ENCODE data around the gene CCNY. TPM values are rescaled to one million over a fixed set of nuclear protein-coding genes. Genes with fewer than 3 reads are reported as not detected.
A peak's percentile ranks its signal among the peaks of the same experiment; 100 is the strongest.

Gene CCNY
- total RNA-seq, 1 donor from 2014 or later, result 68.7 TPM

GRCh38 chr10:35495521-35496119 is 159.3 kb downstream of the CCNY start:
- Mint-ChIP-seq H3K4me1 (ENCODE audit: low read depth) (peaks cover 23% of the 10 kb centered on the region), H3K4me3 (ENCODE audit: unreplicated experiment) (no peak overlapping the region), H3K36me3 (ENCODE audit: low read depth) (no peaks in the 10 kb centered on the region), H3K27me3 (ENCODE audit: low read depth) (no peaks in the 10 kb centered on the region), H3K9me3 (ENCODE audit: low read depth) (no peaks in the 10 kb centered on the region), H3K27ac (ENCODE audit: unreplicated experiment) (peak overlapping the region; percentile 71)
- TF ChIP-seq, protein P1, sequence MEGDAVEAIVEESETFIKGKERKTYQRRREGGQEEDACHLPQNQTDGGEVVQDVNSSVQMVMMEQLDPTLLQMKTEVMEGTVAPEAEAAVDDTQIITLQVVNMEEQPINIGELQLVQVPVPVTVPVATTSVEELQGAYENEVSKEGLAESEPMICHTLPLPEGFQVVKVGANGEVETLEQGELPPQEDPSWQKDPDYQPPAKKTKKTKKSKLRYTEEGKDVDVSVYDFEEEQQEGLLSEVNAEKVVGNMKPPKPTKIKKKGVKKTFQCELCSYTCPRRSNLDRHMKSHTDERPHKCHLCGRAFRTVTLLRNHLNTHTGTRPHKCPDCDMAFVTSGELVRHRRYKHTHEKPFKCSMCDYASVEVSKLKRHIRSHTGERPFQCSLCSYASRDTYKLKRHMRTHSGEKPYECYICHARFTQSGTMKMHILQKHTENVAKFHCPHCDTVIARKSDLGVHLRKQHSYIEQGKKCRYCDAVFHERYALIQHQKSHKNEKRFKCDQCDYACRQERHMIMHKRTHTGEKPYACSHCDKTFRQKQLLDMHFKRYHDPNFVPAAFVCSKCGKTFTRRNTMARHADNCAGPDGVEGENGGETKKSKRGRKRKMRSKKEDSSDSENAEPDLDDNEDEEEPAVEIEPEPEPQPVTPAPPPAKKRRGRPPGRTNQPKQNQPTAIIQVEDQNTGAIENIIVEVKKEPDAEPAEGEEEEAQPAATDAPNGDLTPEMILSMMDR (IDR thresholded peaks at IDR 0.05), result no peak
- no peak for DNase-seq (ENCODE audit: low spot score)

- Mint-ChIP-seq H3K27me3 (ENCODE audit: low read depth) (no peaks in the 10 kb centered on the region), H3K27ac (ENCODE audit: unreplicated experiment) (no peak overlapping the region), H3K4me1 (ENCODE audit: low read depth) (peaks cover 23% of the 10 kb centered on the region), H3K4me3 (ENCODE audit: unreplicated experiment) (no peak overlapping the region), H3K36me3 (ENCODE audit: low read depth) (no peaks in the 10 kb centered on the region), H3K9me3 (ENCODE audit: low read depth) (no peaks in the 10 kb centered on the region)
- no peak for DNase-seq (ENCODE audit: low spot score)
- TF ChIP-seq, protein P1 (IDR thresholded peaks at IDR 0.05), result no peak
Observed at GRCh38 chr10:35497909-35498308, 161.6 kb downstream of the CCNY start.

- Mint-ChIP-seq H3K27ac (ENCODE audit: unreplicated experiment) (no peak overlapping the region), H3K36me3 (ENCODE audit: low read depth) (no peaks in the 10 kb centered on the region), H3K27me3 (ENCODE audit: low read depth) (no peaks in the 10 kb centered on the region), H3K4me3 (ENCODE audit: unreplicated experiment) (no peak overlapping the region), H3K4me1 (ENCODE audit: low read depth) (peaks cover 19% of the 10 kb centered on the region), H3K9me3 (ENCODE audit: low read depth) (no peaks in the 10 kb centered on the region)
- no peak for DNase-seq (ENCODE audit: low spot score)
- TF ChIP-seq, protein P1 (IDR thresholded peaks at IDR 0.05), result no peak
Observed at GRCh38 chr10:35498693-35499092, 162.4 kb downstream of the CCNY start.

- DNase-seq (ENCODE audit: low spot score), result no peak
- H3K9me3 Mint-ChIP-seq (ENCODE audit: low read depth), result no peaks in the 10 kb centered on the region
- no peak overlapping the region for H3K27ac Mint-ChIP-seq (ENCODE audit: unreplicated experiment)
- no peaks in the 10 kb centered on the region for H3K36me3 Mint-ChIP-seq (ENCODE audit: low read depth)
- H3K27me3 Mint-ChIP-seq (ENCODE audit: low read depth), result no peaks in the 10 kb centered on the region
- TF ChIP-seq, protein P1 (IDR thresholded peaks at IDR 0.05), result peak; percentile 21
- H3K4me3 Mint-ChIP-seq (ENCODE audit: unreplicated experiment), result no peak overlapping the region
- peaks cover 5% of the 10 kb centered on the region for H3K4me1 Mint-ChIP-seq (ENCODE audit: low read depth)
Observed at GRCh38 chr10:35501923-35502322, 165.6 kb downstream of the CCNY start.

GRCh38 chr10:35502692-35503091 is 166.4 kb downstream of the CCNY start:
- H3K9me3 Mint-ChIP-seq (ENCODE audit: low read depth), result no peaks in the 10 kb centered on the region
- no peak overlapping the region for H3K27ac Mint-ChIP-seq (ENCODE audit: unreplicated experiment)
- H3K4me1 Mint-ChIP-seq (ENCODE audit: low read depth), result peaks cover 5% of the 10 kb centered on the region
- no peaks in the 10 kb centered on the region for H3K36me3 Mint-ChIP-seq (ENCODE audit: low read depth)
- no peak for DNase-seq (ENCODE audit: low spot score)
- no peaks in the 10 kb centered on the region for H3K27me3 Mint-ChIP-seq (ENCODE audit: low read depth)
- H3K4me3 Mint-ChIP-seq (ENCODE audit: unreplicated experiment), result no peak overlapping the region
- TF ChIP-seq, protein P1 (IDR thresholded peaks at IDR 0.05), result no peak

All from chondrocyte (in vitro differentiated cells).